GM23338 (cell line): Measurements from ENCODE around the gene TMIGD2. TPM values are rescaled to one million over a fixed set of nuclear protein-coding genes. Genes with fewer than 3 reads are reported as not detected.
"Not testable (repeated sequence)": the region's sequence is repeated elsewhere in the genome, so short reads cannot be mapped to it uniquely, and the experiment has no call there.

Source experiments
- ATAC-seq: fragments of 200-7000 bp; cut with Tn5 transposase; 3 replicates; pipeline ENCODE4 v1.9.1; 2020
- DNase-seq: peaks from one replicate; pipeline ENCODE4 v3.0.0-alpha.2; 2015; ENCODE audit warnings: low spot score
- H2AFZ ChIP-seq: fragments of 200-600 bp; sonication (generic); 2 replicates; pipeline ENCODE4 v1.8.0; 2016; ENCODE audit warnings: antibody characterized with exemption, mild to moderate bottlenecking, moderate library complexity
- H3F3A ChIP-seq: fragments of 200-600 bp; sonication (generic); replicated peaks from 2 replicates; pipeline ENCODE4 v1.8.0; 2017; ENCODE audit warnings: antibody characterized with exemption, mixed run types, low read depth
- H3K27ac ChIP-seq: fragments of 200-600 bp; sonication (generic); 2 replicates; pipeline ENCODE4 v1.6.1; 2016; ENCODE audit warnings: low read depth
- H3K27me3 ChIP-seq: fragments of 200-600 bp; sonication (generic); 2 replicates; pipeline ENCODE4 v1.8.0; 2016; ENCODE audit warnings: mild to moderate bottlenecking, mixed run types, moderate library complexity; ENCODE audit not compliant: insufficient read depth
- H3K36me3 ChIP-seq: fragments of 200-600 bp; sonication (generic); 2 replicates; pipeline ENCODE4 v1.8.0; 2016; ENCODE audit warnings: mild to moderate bottlenecking; ENCODE audit not compliant: insufficient read depth
- H3K4me1 ChIP-seq: fragments of 200-600 bp; sonication (generic); 2 replicates; pipeline ENCODE4 v1.8.0; 2016; ENCODE audit warnings: mild to moderate bottlenecking, moderate library complexity; ENCODE audit not compliant: insufficient read depth
- H3K4me2 ChIP-seq: fragments of 200-600 bp; sonication (generic); 2 replicates; pipeline ENCODE4 v1.7.1; 2017; ENCODE audit warnings: mixed run types
- H3K4me3 ChIP-seq: fragments of 200-600 bp; sonication (generic); 2 replicates; pipeline ENCODE4 v1.6.1; 2016; ENCODE audit warnings: mixed run types
- H3K79me2 ChIP-seq: fragments of 200-600 bp; sonication (generic); replicated peaks from 2 replicates; pipeline ENCODE4 v1.8.0; 2017; ENCODE audit warnings: mild to moderate bottlenecking; ENCODE audit not compliant: insufficient read depth
- H3K9me2 ChIP-seq: fragments of 200-600 bp; sonication (generic); 2 replicates; pipeline ENCODE4 v1.8.0; 2017; ENCODE audit not compliant: insufficient read depth
- H4K20me1 ChIP-seq: fragments of 200-600 bp; sonication (generic); replicated peaks from 2 replicates; pipeline ENCODE4 v1.8.0; 2017; ENCODE audit warnings: mild to moderate bottlenecking; ENCODE audit not compliant: insufficient read depth
- H3K27ac Mint-ChIP-seq: 2 replicates; pipeline ENCODE4 v1.8.0; 2020; ENCODE audit warnings: inconsistent platforms, mild to moderate bottlenecking, moderate library complexity, mixed read lengths
- H3K27me3 Mint-ChIP-seq: 3 replicates; pipeline ENCODE4 v1.8.0; 2022; ENCODE audit warnings: low read depth, mild to moderate bottlenecking, moderate library complexity, mixed read lengths, inconsistent platforms; ENCODE audit not compliant: insufficient read depth, poor library complexity
- H3K36me3 Mint-ChIP-seq: 3 replicates; pipeline ENCODE4 v1.8.0; 2021; ENCODE audit warnings: low read depth, mild to moderate bottlenecking, inconsistent platforms, moderate library complexity, mixed read lengths
- H3K4me1 Mint-ChIP-seq: 3 replicates; pipeline ENCODE4 v1.8.0; 2020; ENCODE audit warnings: mild to moderate bottlenecking, inconsistent platforms, mixed read lengths
- H3K4me3 Mint-ChIP-seq: 3 replicates; pipeline ENCODE4 v1.8.0; 2021; ENCODE audit warnings: moderate library complexity, mild to moderate bottlenecking, inconsistent platforms, mixed read lengths
- H3K9me3 Mint-ChIP-seq: 3 replicates; pipeline ENCODE4 v1.8.0; 2020; ENCODE audit warnings: moderate library complexity, mild to moderate bottlenecking, inconsistent platforms, mixed read lengths
- NANOG ChIP-seq: IDR thresholded peaks from 2 replicates; pipeline ENCODE4 v1.6.1; 2016; ENCODE audit warnings: antibody characterized with exemption, borderline replicate concordance
- POLR2AphosphoS5 ChIP-seq: IDR thresholded peaks from 2 replicates; pipeline ENCODE4 v1.6.1; 2016; ENCODE audit warnings: antibody characterized with exemption, low read depth
- STAT1 ChIP-seq: IDR thresholded peaks from one replicate; pipeline ENCODE4 v1.6.1; 2016; ENCODE audit warnings: antibody characterized with exemption; ENCODE audit not compliant: unreplicated experiment
- ZNF114 ChIP-seq: fragments of 250-450 bp; sonication (Bioruptor Pico); IDR thresholded peaks from 2 replicates; pipeline ENCODE4 v1.5.0; 2020; ENCODE audit warnings: mild to moderate bottlenecking, moderate library complexity
- polyA plus RNA-seq: library from polyadenylated mRNA; unstranded; fragments of >200 nt; fragmentation: Nextera tagmentation; extraction: Ambion mirVana; gene quantifications from 2 replicates; pipeline ENCODE4 v1.2.1, GENCODE V29; 2016
- total RNA-seq: library from RNA; depleted of rRNA; stranded (reverse); fragments of >200 nt; shearing (Covaris generic); gene quantifications from 2 replicates; pipeline ENCODE4 v1.2.3, GENCODE V29; 2014; rRNA removed

The TMIGD2 gene
- total and polyA plus RNA-seq, 2 experiments from 2014 or later, result 0.76 to 0.79 TPM

DNA sequence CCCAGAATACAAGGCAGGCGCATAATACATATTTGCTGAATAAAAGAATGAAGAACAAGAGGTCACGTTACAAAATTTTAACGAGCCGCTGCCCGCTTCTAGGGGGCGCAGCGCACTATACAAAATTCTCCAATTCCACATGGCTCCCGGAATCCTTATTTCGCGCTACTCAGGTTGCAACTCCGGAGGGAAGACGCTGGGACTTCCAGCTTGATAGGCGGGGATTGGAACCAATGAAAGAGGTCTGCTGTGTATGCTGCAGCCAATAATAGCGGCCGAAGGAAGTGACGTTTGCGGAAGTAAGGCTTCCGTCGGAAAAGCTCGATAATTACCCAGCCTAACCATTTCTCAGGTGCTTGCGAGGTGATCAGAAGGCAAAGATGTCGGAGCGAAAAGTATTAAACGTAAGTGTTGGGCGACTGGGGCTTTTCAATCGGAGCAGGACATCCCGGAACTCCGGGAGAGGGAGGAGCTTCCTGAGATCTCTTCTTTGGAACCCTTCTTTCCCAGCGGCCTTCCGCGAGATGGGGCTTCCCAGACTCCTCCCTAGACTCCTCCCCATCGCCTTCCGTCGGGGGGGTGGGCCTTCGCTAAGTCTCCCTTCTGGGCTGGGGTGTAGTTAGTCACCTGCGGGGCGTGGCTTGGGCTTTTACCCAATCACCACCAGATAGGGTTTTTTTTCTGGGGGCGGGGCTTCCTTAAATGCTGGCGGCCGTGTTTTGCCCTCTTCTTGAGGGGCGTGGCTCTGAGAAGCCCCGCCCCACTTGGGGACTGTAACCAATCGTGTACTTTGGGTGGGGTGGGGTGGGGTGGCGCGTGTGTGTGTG is 55.2 kb downstream of the TMIGD2 start, which contains the start of gene YJU2 (continued):
- TF ChIP-seq ZNF114, result no peak
- no peak for TF ChIP-seq STAT1
- TF ChIP-seq POLR2AphosphoS5, result peak; percentile 60
- TF ChIP-seq NANOG, result no peak

DNA sequence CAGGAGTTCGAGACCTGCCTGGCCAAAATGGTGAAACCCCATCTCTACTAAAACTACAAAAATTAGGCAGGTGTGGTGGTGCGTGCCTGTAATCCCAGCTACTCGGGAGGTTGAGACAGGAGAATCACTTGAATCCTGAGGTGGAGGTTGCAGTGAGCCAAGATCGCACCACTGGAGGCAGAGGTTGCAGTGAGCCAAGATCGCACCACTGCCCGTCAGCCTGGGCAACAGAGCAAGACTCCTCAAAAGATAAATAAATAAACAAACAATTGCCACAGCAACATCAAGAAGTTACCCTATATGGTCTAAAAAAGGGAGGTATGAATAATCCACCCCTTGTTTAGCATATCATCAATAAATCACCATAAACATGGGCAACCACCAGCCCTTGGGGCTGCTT is 56.3 kb downstream of the TMIGD2 start:
- not testable (repeated sequence) for H3K36me3 ChIP-seq, H4K20me1 ChIP-seq, H3K9me2 ChIP-seq, H3K27ac Mint-ChIP-seq, H3K4me1 Mint-ChIP-seq, ATAC-seq, H3K27me3 Mint-ChIP-seq, H3F3A ChIP-seq, H3K27me3 ChIP-seq, H3K79me2 ChIP-seq, DNase-seq, H3K4me1 ChIP-seq
- Histone ChIP-seq H3K4me2 (peak overlapping the region; percentile 72), H3K4me3 (peak overlapping the region; percentile 50), H2AFZ (peak overlapping the region; percentile 86), H3K27ac (peak overlapping the region; percentile 90)
- peak overlapping the region; percentile 93; the same call in 2 of the 3 replicates for H3K4me3 Mint-ChIP-seq
- peaks cover 11% of the 10 kb centered on the region for H3K9me3 Mint-ChIP-seq
- peaks cover 23% of the 10 kb centered on the region for H3K36me3 Mint-ChIP-seq

Other genes with a start within 250 kb of the TMIGD2 start
- 28.5 and 35.0 TPM in 2 replicates for gene ZBTB7A, start 235.5 kb downstream of the TMIGD2 start, total RNA-seq
- gene ZBTB7A, start 235.5 kb downstream of the TMIGD2 start, polyA plus RNA-seq, result 9.5 and 11.1 TPM in 2 replicates
- 140 and 151 TPM in 2 replicates for gene MAP2K2, start 178.3 kb downstream of the TMIGD2 start, total RNA-seq
- gene MAP2K2, start 178.3 kb downstream of the TMIGD2 start, polyA plus RNA-seq, result 99.7 and 108 TPM in 2 replicates
- not detected in 2 replicates for gene CREB3L3, start 148.8 kb downstream of the TMIGD2 start, total RNA-seq
- 0.26 and 0.42 TPM in 2 replicates for gene CREB3L3, start 148.8 kb downstream of the TMIGD2 start, polyA plus RNA-seq
- gene SIRT6, start 119.8 kb downstream of the TMIGD2 start, total RNA-seq, result 15.8 and 26.7 TPM in 2 replicates
- 18.9 and 19.3 TPM in 2 replicates for gene SIRT6, start 119.8 kb downstream of the TMIGD2 start, polyA plus RNA-seq
- 13.4 and 18.0 TPM in 2 replicates for gene ANKRD24, start 119.7 kb downstream of the TMIGD2 start, total RNA-seq
- 3.7 and 4.5 TPM in 2 replicates for gene ANKRD24, start 119.7 kb downstream of the TMIGD2 start, polyA plus RNA-seq
- 0.52 TPM in 1 of 2 replicates, not detected in the other for gene EBI3, start 72.9 kb downstream of the TMIGD2 start, total RNA-seq
- 1.4 and 1.6 TPM in 2 replicates for gene EBI3, start 72.9 kb downstream of the TMIGD2 start, polyA plus RNA-seq
- 27.3 and 33.4 TPM in 2 replicates for gene YJU2, start 55.3 kb downstream of the TMIGD2 start, total RNA-seq
- gene YJU2, start 55.3 kb downstream of the TMIGD2 start, polyA plus RNA-seq, result 27.6 and 28.8 TPM in 2 replicates
- gene SHD, start 23.1 kb downstream of the TMIGD2 start, total RNA-seq, result 1.8 and 7.5 TPM in 2 replicates
- gene SHD, start 23.1 kb downstream of the TMIGD2 start, polyA plus RNA-seq, result 6.4 and 8.0 TPM in 2 replicates
- 54.0 and 82.9 TPM in 2 replicates for gene FSD1, start 2.2 kb upstream of the TMIGD2 start, total RNA-seq
- 50.7 and 52.1 TPM in 2 replicates for gene FSD1, start 2.2 kb upstream of the TMIGD2 start, polyA plus RNA-seq
- gene STAP2, start 36.4 kb upstream of the TMIGD2 start, total RNA-seq, result 9.2 and 15.1 TPM in 2 replicates
- 20.7 and 21.7 TPM in 2 replicates for gene STAP2, start 36.4 kb upstream of the TMIGD2 start, polyA plus RNA-seq
- gene MPND, start 41.2 kb upstream of the TMIGD2 start, total RNA-seq, result 9.1 and 15.6 TPM in 2 replicates
- 11.8 and 22.5 TPM in 2 replicates for gene MPND, start 41.2 kb upstream of the TMIGD2 start, polyA plus RNA-seq
- 85.8 and 89.5 TPM in 2 replicates for gene SH3GL1, start 98.2 kb upstream of the TMIGD2 start, total RNA-seq
- gene SH3GL1, start 98.2 kb upstream of the TMIGD2 start, polyA plus RNA-seq, result 73.1 and 75.6 TPM in 2 replicates
- 84.1 and 113 TPM in 2 replicates for gene CHAF1A, start 100.3 kb upstream of the TMIGD2 start, total RNA-seq
- 109 and 125 TPM in 2 replicates for gene CHAF1A, start 100.3 kb upstream of the TMIGD2 start, polyA plus RNA-seq
- 21.6 TPM in 2 replicates for gene UBXN6, start 155.4 kb upstream of the TMIGD2 start, total RNA-seq
- 19.1 and 20.4 TPM in 2 replicates for gene UBXN6, start 155.4 kb upstream of the TMIGD2 start, polyA plus RNA-seq
- 94.6 and 113 TPM in 2 replicates for gene HDGFL2, start 169.9 kb upstream of the TMIGD2 start, total RNA-seq
- gene HDGFL2, start 169.9 kb upstream of the TMIGD2 start, polyA plus RNA-seq, result 64.8 and 72.4 TPM in 2 replicates
- gene PLIN4, start 216.1 kb upstream of the TMIGD2 start, total RNA-seq, result 0.59 and 0.70 TPM in 2 replicates
- gene PLIN4, start 216.1 kb upstream of the TMIGD2 start, polyA plus RNA-seq, result 0.19 and 0.21 TPM in 2 replicates
- gene PLIN5, start 232.8 kb upstream of the TMIGD2 start, total RNA-seq, result 0.47 and 3.5 TPM in 2 replicates
- gene PLIN5, start 232.8 kb upstream of the TMIGD2 start, polyA plus RNA-seq, result 1.5 and 1.9 TPM in 2 replicates
- gene LRG1, start 237.6 kb upstream of the TMIGD2 start, total RNA-seq, result 0.45 and 0.54 TPM in 2 replicates
- 0.21 and 0.43 TPM in 2 replicates for gene LRG1, start 237.6 kb upstream of the TMIGD2 start, polyA plus RNA-seq